GM12892 (cell line): ENCODE results near the gene CHST6.

Experiments
- POLR2A ChIP-seq: IDR thresholded peaks from 2 replicates; pipeline ENCODE4 v1.6.1; 2011; ENCODE audit warnings: low read depth, low read length, control low read depth
- POLR2AphosphoS5 ChIP-seq: IDR thresholded peaks from 2 replicates; pipeline ENCODE4 v1.6.1; 2011; ENCODE audit warnings: low read depth, low read length, control low read depth
- TAF1 ChIP-seq: IDR thresholded peaks from 2 replicates; pipeline ENCODE4 v1.6.1; 2011; ENCODE audit warnings: low read depth, mild to moderate bottlenecking, control low read depth, low read length, borderline replicate concordance

- TF ChIP-seq POLR2A (no peak), POLR2AphosphoS5 (no peak), TAF1 (no peak)
These were observed 10.9 kb upstream of the CHST6 start for GRCh38 chr16:75506107-75506506.
